GM12892 (cell line): ENCODE results near the gene ZNF18.

ENCODE experiments used
- DNase-seq: peaks from one replicate; pipeline ENCODE4 v3.0.0; 2011; ENCODE audit not compliant: insufficient read length
- FAIRE-seq: peaks from 2 replicates; lab custom pipeline; 2011; peaks lifted over from hg19 to GRCh38; lab: Jason Lieb, UNC
- POLR2A ChIP-seq: IDR thresholded peaks from 2 replicates; pipeline ENCODE4 v1.6.1; 2011; ENCODE audit warnings: low read depth, low read length, control low read depth
- POLR2AphosphoS5 ChIP-seq: IDR thresholded peaks from 2 replicates; pipeline ENCODE4 v1.6.1; 2011; ENCODE audit warnings: low read depth, low read length, control low read depth
- TAF1 ChIP-seq: IDR thresholded peaks from 2 replicates; pipeline ENCODE4 v1.6.1; 2011; ENCODE audit warnings: low read depth, mild to moderate bottlenecking, control low read depth, low read length, borderline replicate concordance

Gene ZNF18

GRCh38 chr17:11932337-11932898, 64.9 kb downstream of the ZNF18 start:
- TF ChIP-seq POLR2A: no peak
- TF ChIP-seq TAF1: no peak
- no peak for TF ChIP-seq POLR2AphosphoS5
- FAIRE-seq: no peak
- no peak for DNase-seq

- no peak for FAIRE-seq
- DNase-seq: no peak
- no peak for TF ChIP-seq POLR2AphosphoS5
- TF ChIP-seq TAF1: no peak
- no peak for TF ChIP-seq POLR2A
Observed at GRCh38 chr17:11928436-11928835, 68.8 kb downstream of the ZNF18 start.
